ENCODE measurements around the gene PPM1E. TPM values are rescaled to one million over a fixed set of nuclear protein-coding genes. Genes with fewer than 3 reads are reported as not detected.

Gene PPM1E
- total RNA-seq, 1 experiment from 2014 or later, result 7.1 TPM

GRCh38 chr17:59028328-59028727 is 272.7 kb downstream of the PPM1E start:
- H2BK15ac ChIP-seq (ENCODE audit: low read depth, low read length), result no peak overlapping the region
- no peak overlapping the region for H2BK12ac ChIP-seq (ENCODE audit: insufficient read length, low read depth, low read length)
- no CpG with 5 or more reads among the region's 6 CpGs for WGBS (ENCODE audit: extremely low coverage, insufficient read length, low lambda C conversion rate)
- H3K9ac ChIP-seq (ENCODE audit: extremely low read depth, insufficient read length, low read length), result no peak overlapping the region
- H3K56ac ChIP-seq (ENCODE audit: insufficient read length, low read depth, low read length), result no peak overlapping the region
- no peaks in the 10 kb centered on the region for H3K27me3 Mint-ChIP-seq (ENCODE audit: low read depth)
- H3K4ac ChIP-seq (ENCODE audit: low read depth, low read length), result no peak overlapping the region
- H4K20me1 ChIP-seq (ENCODE audit: control insufficient read depth, insufficient read depth, insufficient read length), result no peaks in the 10 kb centered on the region
- H4K91ac ChIP-seq (ENCODE audit: insufficient read length, low read depth, low read length), result no peak overlapping the region
- no peaks in the 10 kb centered on the region for H3K9me3 ChIP-seq (ENCODE audit: control insufficient read depth, low read depth, low read length)
- no peak overlapping the region for H3K27ac Mint-ChIP-seq
- no peak overlapping the region for H4K8ac ChIP-seq (replicated peaks; ENCODE audit: insufficient read length, low read depth, low read length)
- no peak overlapping the region for H2BK5ac ChIP-seq (ENCODE audit: insufficient read length, low read length)
- H3K36me3 Mint-ChIP-seq (ENCODE audit: insufficient read depth in 1 of 3, low read depth in 3 of 3), result peaks cover 5 to 19% (median 6%) of the 10 kb centered on the region in 3 experiments; a peak in 6 of 7 replicates
- H3K23me2 ChIP-seq (ENCODE audit: insufficient read length, low read depth, low read length, poor library complexity, severe bottlenecking), result no peaks in the 10 kb centered on the region
- TF ChIP-seq CTCF (conservative IDR thresholded peaks at IDR 0.05), result no peak
- H3K9me3 Mint-ChIP-seq, result no peaks in the 10 kb centered on the region
- H2AK5ac ChIP-seq (ENCODE audit: insufficient read length, low read length), result no peak overlapping the region
- H3K14ac ChIP-seq (ENCODE audit: insufficient read depth, low read length), result no peak overlapping the region
- no peak overlapping the region for H3T11ph ChIP-seq (ENCODE audit: low read length)
- no peak overlapping the region for H2AFZ ChIP-seq (ENCODE audit: low read length)
- no peak overlapping the region for H2BK120ac ChIP-seq (ENCODE audit: low read depth, low read length, poor library complexity, severe bottlenecking)
- H4K5ac ChIP-seq (ENCODE audit: insufficient read length, low read depth, low read length), result no peak overlapping the region
- no peak overlapping the region for H3K4me2 ChIP-seq (ENCODE audit: insufficient read depth, insufficient read length, low read length)
- no peak overlapping the region for H3K4me3 Mint-ChIP-seq
- no peaks in the 10 kb centered on the region for H3K27me3 ChIP-seq (ENCODE audit: insufficient read depth, low read length)
- no peaks in the 10 kb centered on the region for H3K4me1 Mint-ChIP-seq
- H3K79me1 ChIP-seq (ENCODE audit: insufficient read depth, low read depth, low read length, poor library complexity, severe bottlenecking), result no peaks in the 10 kb centered on the region
- H3K79me2 ChIP-seq (ENCODE audit: insufficient read depth, low read length), result no peaks in the 10 kb centered on the region
- DNase-seq, result no peak
- no peak overlapping the region for H2BK20ac ChIP-seq (ENCODE audit: low read depth, low read length, poor library complexity, severe bottlenecking)
- no peak overlapping the region for H3K23ac ChIP-seq (ENCODE audit: insufficient read length, low read depth, low read length)
- no peak overlapping the region for H3K27ac ChIP-seq (ENCODE audit: insufficient read length, low read depth, low read length)
- no peaks in the 10 kb centered on the region for H3K4me1 ChIP-seq (ENCODE audit: insufficient read depth, low read length)
- no peak overlapping the region for H3K18ac ChIP-seq (ENCODE audit: insufficient read length, low read depth, low read length)

Data from H9 (cell line).